ENCODE data around the gene ECT2.

ECT2 gene

GRCh38 chr3:172707967-172708366 is 42.6 kb upstream of the ECT2 start:
- no peak overlapping the region for H3K4me3 ChIP-seq (ENCODE audit: insufficient read depth in 1 of 2, low read depth in 1 of 2, low read length in 2 of 2)
- no peak overlapping the region for H3K18ac ChIP-seq (ENCODE audit: low read depth in 1 of 2, low read length in 2 of 2)
- H4K91ac ChIP-seq (ENCODE audit: low read length), result no peak overlapping the region
- H2BK5ac ChIP-seq (ENCODE audit: low read depth, low read length, poor library complexity, severe bottlenecking), result no peak overlapping the region
- H3K9ac ChIP-seq (ENCODE audit: low read length), result peak overlapping the region; percentile 93
- H3K27me3 ChIP-seq (ENCODE audit: control insufficient read depth in 1 of 2, insufficient read depth in 1 of 2, low read length in 2 of 2), result no peaks in the 10 kb centered on the region
- H4K8ac ChIP-seq (ENCODE audit: low read length), result no peak overlapping the region
- no peak overlapping the region for H3K4ac ChIP-seq (ENCODE audit: low read depth in 1 of 2, low read length in 2 of 2)
- no peak overlapping the region for H2AK5ac ChIP-seq (ENCODE audit: low read length, severe bottlenecking)
- peaks cover 4% of the 10 kb centered on the region for H3K4me1 ChIP-seq (ENCODE audit: control insufficient read depth, insufficient read depth, low read depth, low read length)
- no peak overlapping the region for H3K27ac ChIP-seq (ENCODE audit: low read length, poor library complexity, severe bottlenecking)
- no peak overlapping the region for H2BK12ac ChIP-seq (ENCODE audit: low read length in 2 of 2)
- H2AFZ ChIP-seq (ENCODE audit: low read depth, low read length), result no peak overlapping the region
- H3K79me1 ChIP-seq (replicated peaks; ENCODE audit: low read length, poor library complexity, severe bottlenecking), result peaks cover 11% of the 10 kb centered on the region
- no peak overlapping the region for H2BK15ac ChIP-seq (ENCODE audit: low read depth, poor library complexity, severe bottlenecking)
- H3K36me3 ChIP-seq (ENCODE audit: control insufficient read depth in 1 of 2, insufficient read depth in 2 of 2, low read depth in 1 of 2, low read length in 2 of 2), result peaks cover 0 to 2% of the 10 kb centered on the region in 2 experiments
- peak; percentile 75 for DNase-seq
- no peak overlapping the region for H3K4me2 ChIP-seq (ENCODE audit: low read length, poor library complexity, severe bottlenecking)
- no peak overlapping the region for H3K14ac ChIP-seq (ENCODE audit: low read length in 2 of 2)
- H3K9me3 ChIP-seq (ENCODE audit: control insufficient read depth, low read length), result no peaks in the 10 kb centered on the region
- H3K23ac ChIP-seq (ENCODE audit: low read length in 2 of 2), result no peak overlapping the region
- WGBS, result no CpG with 5 or more reads among the region's 1 CpG
- no peak overlapping the region for H2BK120ac ChIP-seq (ENCODE audit: low read depth, low read length)

DNA sequence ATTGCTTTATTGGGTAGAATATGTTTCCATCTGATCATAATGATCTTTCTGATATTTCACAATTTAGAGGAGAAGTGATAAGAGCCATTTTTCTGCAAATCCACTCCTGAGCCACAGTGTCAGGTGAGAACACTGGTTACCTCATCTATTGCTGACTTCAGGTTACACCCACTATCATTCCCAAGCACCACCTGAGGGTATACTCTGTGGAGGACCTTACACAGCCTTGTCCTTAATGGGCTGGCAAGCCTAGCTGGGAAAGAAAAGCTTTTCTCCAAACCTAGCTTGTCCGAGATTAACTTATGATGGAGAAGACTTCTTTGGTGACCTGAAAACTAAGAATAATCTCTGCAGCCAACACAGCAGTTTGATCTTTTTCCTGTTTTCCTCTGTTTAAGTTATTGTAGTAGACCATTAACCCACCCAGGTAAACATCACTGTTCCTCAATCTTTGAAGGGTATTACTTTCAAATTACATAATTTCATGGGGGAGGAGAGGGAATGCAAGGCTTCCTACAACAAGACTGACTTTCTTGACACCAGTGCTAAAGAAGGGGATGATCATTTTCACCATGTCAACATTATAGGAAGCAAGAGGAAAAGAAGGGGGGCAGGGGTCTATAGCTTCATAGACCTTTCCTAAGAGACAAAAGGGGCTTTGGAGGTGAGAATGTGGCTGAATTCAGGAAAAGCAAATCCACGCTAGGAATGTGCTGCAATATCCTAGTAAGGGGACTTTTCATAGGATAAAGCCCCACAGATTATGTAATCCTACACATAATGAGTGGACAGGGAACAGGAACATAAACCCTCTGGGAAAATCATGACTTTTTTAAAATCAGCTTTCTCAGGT is 41.4 kb upstream of the ECT2 start:
- peak overlapping the region in 1 of 2 experiments; percentile 91 for H3K4me3 ChIP-seq (ENCODE audit: insufficient read depth in 1 of 2, low read depth in 1 of 2, low read length in 2 of 2)
- H3K4me2 ChIP-seq (ENCODE audit: low read length, poor library complexity, severe bottlenecking), result peak overlapping the region; percentile 81
- no peak overlapping the region for H2AFZ ChIP-seq (ENCODE audit: low read depth, low read length)
- peaks cover 4% of the 10 kb centered on the region for H3K4me1 ChIP-seq (ENCODE audit: control insufficient read depth, insufficient read depth, low read depth, low read length)
- no peaks in the 10 kb centered on the region for H3K9me3 ChIP-seq (ENCODE audit: control insufficient read depth, low read length)
- no peak overlapping the region for H4K91ac ChIP-seq (ENCODE audit: low read length)
- peak overlapping the region in 1 of 2 experiments; percentile 54 for H2BK12ac ChIP-seq (ENCODE audit: low read length in 2 of 2)
- no peak overlapping the region for H4K8ac ChIP-seq (ENCODE audit: low read length)
- H2BK120ac ChIP-seq (ENCODE audit: low read depth, low read length), result no peak overlapping the region
- DNase-seq, result peak; percentile 33
- no peaks in the 10 kb centered on the region for H3K27me3 ChIP-seq (ENCODE audit: control insufficient read depth in 1 of 2, insufficient read depth in 1 of 2, low read length in 2 of 2)
- H3K79me1 ChIP-seq (replicated peaks; ENCODE audit: low read length, poor library complexity, severe bottlenecking), result peaks cover 10% of the 10 kb centered on the region
- H3K23ac ChIP-seq (ENCODE audit: low read length in 2 of 2), result no peak overlapping the region
- no peak overlapping the region for H3K27ac ChIP-seq (ENCODE audit: low read length, poor library complexity, severe bottlenecking)
- no peak overlapping the region for H3K4ac ChIP-seq (ENCODE audit: low read depth in 1 of 2, low read length in 2 of 2)
- H2AK5ac ChIP-seq (ENCODE audit: low read length, severe bottlenecking), result no peak overlapping the region
- no CpG with 5 or more reads among the region's 2 CpGs for WGBS
- no peak overlapping the region for H3K14ac ChIP-seq (ENCODE audit: low read length in 2 of 2)
- no peak overlapping the region for H2BK15ac ChIP-seq (ENCODE audit: low read depth, poor library complexity, severe bottlenecking)
- no peak overlapping the region for H2BK5ac ChIP-seq (ENCODE audit: low read depth, low read length, poor library complexity, severe bottlenecking)
- peaks cover 0 to 2% of the 10 kb centered on the region in 2 experiments for H3K36me3 ChIP-seq (ENCODE audit: control insufficient read depth in 1 of 2, insufficient read depth in 2 of 2, low read depth in 1 of 2, low read length in 2 of 2)
- no peak overlapping the region for H3K18ac ChIP-seq (ENCODE audit: low read depth in 1 of 2, low read length in 2 of 2)
- peak overlapping the region; percentile 93 for H3K9ac ChIP-seq (ENCODE audit: low read length)

- Histone ChIP-seq H2BK5ac (ENCODE audit: low read depth, low read length, poor library complexity, severe bottlenecking) (peak overlapping the region; percentile 39), H3K27me3 (ENCODE audit: control insufficient read depth in 1 of 2, insufficient read depth in 1 of 2, low read length in 2 of 2) (no peaks in the 10 kb centered on the region), H4K8ac (ENCODE audit: low read length) (peak overlapping the region; percentile 36), H2BK12ac (ENCODE audit: low read length in 2 of 2) (peak overlapping the region in 1 of 2 experiments; percentile 89), H3K4me1 (ENCODE audit: control insufficient read depth, insufficient read depth, low read depth, low read length) (peaks cover 4% of the 10 kb centered on the region), H3K9ac (ENCODE audit: low read length) (peak overlapping the region; percentile 93), H2AFZ (ENCODE audit: low read depth, low read length) (peak overlapping the region; percentile 100), H3K4me3 (ENCODE audit: insufficient read depth in 1 of 2, low read depth in 1 of 2, low read length in 2 of 2) (peak overlapping the region; percentile 91 to 92), H3K27ac (ENCODE audit: low read length, poor library complexity, severe bottlenecking) (peak overlapping the region; percentile 93), H3K36me3 (ENCODE audit: control insufficient read depth in 1 of 2, insufficient read depth in 2 of 2, low read depth in 1 of 2, low read length in 2 of 2) (peaks cover 0 to 2% of the 10 kb centered on the region in 2 experiments), H2BK15ac (ENCODE audit: low read depth, poor library complexity, severe bottlenecking) (no peak overlapping the region), H3K9me3 (ENCODE audit: control insufficient read depth, low read length) (no peaks in the 10 kb centered on the region), H3K4me2 (ENCODE audit: low read length, poor library complexity, severe bottlenecking) (peak overlapping the region; percentile 81), H3K23ac (ENCODE audit: low read length in 2 of 2) (peak overlapping the region in 1 of 2 experiments; percentile 47), H3K18ac (ENCODE audit: low read depth in 1 of 2, low read length in 2 of 2) (peak overlapping the region in 1 of 2 experiments; percentile 34), H4K91ac (ENCODE audit: low read length) (no peak overlapping the region), H2AK5ac (ENCODE audit: low read length, severe bottlenecking) (no peak overlapping the region), H3K14ac (ENCODE audit: low read length in 2 of 2) (peak overlapping the region in 1 of 2 experiments; percentile 64), H2BK120ac (ENCODE audit: low read depth, low read length) (no peak overlapping the region), H3K4ac (ENCODE audit: low read depth in 1 of 2, low read length in 2 of 2) (peak overlapping the region in 1 of 2 experiments; percentile 44), H3K79me1 (replicated peaks; ENCODE audit: low read length, poor library complexity, severe bottlenecking) (peaks cover 8% of the 10 kb centered on the region)
- peak; percentile 69 for DNase-seq
- WGBS, result 4% methylated on average over 16 of the region's 17 CpGs
Measured at GRCh38 chr3:172709774-172710663, 40.5 kb upstream of the ECT2 start.
